Right cardiac atrium (tissue), 5 donors: ENCODE results near the gene SF3A1. TPM values are rescaled to one million over a fixed set of nuclear protein-coding genes. Genes with fewer than 3 reads are reported as not detected.
"Not testable (repeated sequence)": the region's sequence is repeated elsewhere in the genome, so short reads cannot be mapped to it uniquely, and the experiment has no call there.

Experiments
- ATAC-seq, 2 donors: fragments of 200-7000 bp; cut with Tn5 transposase; one replicate each; pipeline versions ENCODE4 v1.8.0 to v1.9.1; 2020; ENCODE audit warnings: moderate library complexity in 2 of 2, mild to moderate bottlenecking in 1 of 2
- DNase-seq, 3 donors: peaks; one replicate each; pipeline ENCODE4 v3.0.0-alpha.2; 2020
- H3K27ac ChIP-seq: one replicate; pipeline ENCODE4 v1.5.1; 2013; ENCODE audit warnings: mild to moderate bottlenecking, low read length, control low read depth, moderate library complexity
- H3K27me3 ChIP-seq: one replicate; pipeline ENCODE4 v1.6.1; 2013; ENCODE audit not compliant: control insufficient read depth, insufficient read depth
- H3K4me1 ChIP-seq: one replicate; pipeline ENCODE4 v1.6.1; 2013; ENCODE audit warnings: low read length; ENCODE audit not compliant: control insufficient read depth, insufficient read depth
- H3K4me3 ChIP-seq: one replicate; pipeline ENCODE4 v1.5.1; 2013; ENCODE audit warnings: low read length, control low read depth
- H3K9me3 ChIP-seq: one replicate; pipeline ENCODE4 v1.6.1; 2013; ENCODE audit warnings: low read length; ENCODE audit not compliant: control insufficient read depth
- WGBS: extraction: QIAGEN DNeasy Blood & Tissue Kit; methylation state at CpG from one replicate; pipeline ENCODE4 v1.1.7; 2013; 5-methylcytosine and 5-hydroxymethylcytosine counted together
- intact Hi-C, 4 donors: fragments of 100-400 bp; cut with DNase I; formaldehyde crosslinking; loops; one replicate each; pipeline versions ENCODE4 v1.11.0 to v1.14.0; 2022 to 2023
- polyA plus RNA-seq: library from polyadenylated mRNA; stranded (reverse); fragments of 200-250 nt; gene quantifications from one replicate; pipeline ENCODE4 v1.2.3, GENCODE V29; 2013
- total RNA-seq, 4 donors: library from RNA; stranded (reverse); fragmentation: NEBNext Ultra II Directional; extraction: Animal tissue kit (Norgen Biotek cat#: 25700); gene quantifications; one replicate each; pipeline ENCODE4 v1.2.1, GENCODE V29; 2021
- donor health status: healthy with polysubstance abuse.
- donor health status: DM: no; HTN: yes; CAD: no.
- donor health status: DM: no; HTN: no; CAD: no.
- donor health status: DM: no; HTN: yes; CAD: no; lungs with severe emphysema.
- donor health status: DM: yes; HTN: yes; CAD: no.

SF3A1 gene
- total and polyA plus RNA-seq, 5 donors, result 16.2 to 110 (median 107) TPM

- WGBS, result 85% methylated on average over 4 of the region's 4 CpGs
- intact Hi-C loops, result no loop called here
- H3K4me1 ChIP-seq, result no peaks in the 10 kb centered on the region
Measured at GRCh38 chr22:30348404-30348803, 8.3 kb downstream of the SF3A1 start.

GRCh38 chr22:30347255-30347892 lies 9.3 kb downstream of the SF3A1 start:
- Histone ChIP-seq H3K27me3 (no peaks in the 10 kb centered on the region), H3K27ac (no peak overlapping the region), H3K4me1 (no peaks in the 10 kb centered on the region), H3K9me3 (no peaks in the 10 kb centered on the region), H3K4me3 (no peak overlapping the region)
- ATAC-seq (no peak), DNase-seq (no peak)
- WGBS, result 77% methylated on average over 5 of the region's 5 CpGs
- intact Hi-C loops, result no loop called here

More at GRCh38 chr22:30348404-30348803, 8.3 kb downstream of the SF3A1 start:
- H3K4me3 ChIP-seq, result no peak overlapping the region
- DNase-seq (no peak), ATAC-seq (no peak)
- no peaks in the 10 kb centered on the region for H3K9me3 ChIP-seq
- H3K27ac ChIP-seq, result no peak overlapping the region
- H3K27me3 ChIP-seq, result no peaks in the 10 kb centered on the region

GRCh38 chr22:30344447-30345200 lies 12.1 kb downstream of the SF3A1 start:
- intact Hi-C loops, result no loop called here
- WGBS, result 93% methylated on average over 13 of the region's 13 CpGs

GRCh38 chr22:30340911-30341685 lies 15.6 kb downstream of the SF3A1 start:
- Histone ChIP-seq H3K4me3 (no peak overlapping the region), H3K27ac (peak overlapping the region; percentile 60), H3K4me1 (peaks cover 4% of the 10 kb centered on the region), H3K27me3 (no peaks in the 10 kb centered on the region), H3K9me3 (no peaks in the 10 kb centered on the region)
- intact Hi-C loops, result no loop called here
- peak; percentile 73 to 90 (median 88) for DNase-seq
- ATAC-seq, result peak; percentile 75 to 86
- 57% methylated on average over 16 of the region's 16 CpGs for WGBS

More at GRCh38 chr22:30344447-30345200, 12.1 kb downstream of the SF3A1 start:
- no peaks in the 10 kb centered on the region for H3K4me1 ChIP-seq
- no peak for DNase-seq
- no peaks in the 10 kb centered on the region for H3K27me3 ChIP-seq
- no peak overlapping the region for H3K27ac ChIP-seq
- H3K4me3 ChIP-seq, result no peak overlapping the region
- no peaks in the 10 kb centered on the region for H3K9me3 ChIP-seq
- ATAC-seq, result no peak

GRCh38 chr22:30338802-30339201 lies 17.9 kb downstream of the SF3A1 start:
- intact Hi-C loops, result no loop called here
- ATAC-seq (no peak), DNase-seq (no peak)
- Histone ChIP-seq H3K27ac (no peak overlapping the region), H3K27me3 (no peaks in the 10 kb centered on the region), H3K4me1 (peaks cover 4% of the 10 kb centered on the region), H3K4me3 (no peak overlapping the region), H3K9me3 (no peaks in the 10 kb centered on the region)
- 94% methylated on average over 7 of the region's 7 CpGs for whole genome bisulfite sequencing

- DNase-seq, H3K4me3 ChIP-seq, intact Hi-C loops, H3K27me3 ChIP-seq, H3K4me1 ChIP-seq, H3K9me3 ChIP-seq, ATAC-seq, H3K27ac ChIP-seq: not testable (repeated sequence)
- 77% methylated on average over 9 of the region's 9 CpGs for WGBS
Measured at GRCh38 chr22:30338341-30338740, 18.4 kb downstream of the SF3A1 start.

GRCh38 chr22:30337461-30337778 lies 19.3 kb downstream of the SF3A1 start:
- Histone ChIP-seq H3K27ac (peak overlapping the region; percentile 66), H3K4me1 (peaks cover 4% of the 10 kb centered on the region), H3K27me3 (no peaks in the 10 kb centered on the region), H3K9me3 (no peaks in the 10 kb centered on the region), H3K4me3 (no peak overlapping the region)
- WGBS, result 73% methylated on average over 8 of the region's 8 CpGs
- DNase-seq (no peak), ATAC-seq (peak in 1 of 2 donors; percentile 1)
- intact Hi-C loops, result no loop called here

- H3K4me1 ChIP-seq, result peaks cover 4% of the 10 kb centered on the region
- H3K27me3 ChIP-seq, result no peaks in the 10 kb centered on the region
- DNase-seq (peak; percentile 58 to 86 (median 85)), ATAC-seq (peak; percentile 66 to 81)
- H3K4me3 ChIP-seq, result no peak overlapping the region
- intact Hi-C loops, result no loop called here
- no peaks in the 10 kb centered on the region for H3K9me3 ChIP-seq
- peak overlapping the region; percentile 32 for H3K27ac ChIP-seq
- 91% methylated on average over 4 of the region's 4 CpGs for WGBS
Measured at GRCh38 chr22:30336752-30337460, 19.8 kb downstream of the SF3A1 start.

GRCh38 chr22:30335236-30335635 lies 21.5 kb downstream of the SF3A1 start:
- Histone ChIP-seq H3K4me1 (peaks cover 4% of the 10 kb centered on the region), H3K27me3 (no peaks in the 10 kb centered on the region), H3K4me3 (no peak overlapping the region), H3K9me3 (no peaks in the 10 kb centered on the region), H3K27ac (no peak overlapping the region)
- DNase-seq (no peak), ATAC-seq (no peak)
- WGBS, result 100% methylated on average over 1 of the region's 1 CpG
- intact Hi-C loops, result no loop called here

- Histone ChIP-seq H3K27ac (no peak overlapping the region), H3K4me1 (peaks cover 4% of the 10 kb centered on the region), H3K27me3 (no peaks in the 10 kb centered on the region), H3K4me3 (no peak overlapping the region), H3K9me3 (no peaks in the 10 kb centered on the region)
- intact Hi-C loops, result loop anchor here in 1 of 4 donors (5.0 kb wide), 1 partner anchor 42 kb away; no protein-coding TSS in a partner anchor
- DNase-seq, result no peak
- no peak for ATAC-seq
- 92% methylated on average over 4 of the region's 4 CpGs for WGBS
Measured at GRCh38 chr22:30334646-30335045, 22.0 kb downstream of the SF3A1 start.
